IMR-90 (cell line): ENCODE data around the gene PARVG. TPM values are rescaled to one million over a fixed set of nuclear protein-coding genes. Genes with fewer than 3 reads are reported as not detected.

Experiments
- ATAC-seq: fragments of 200-7000 bp; cut with Tn5 transposase; 2 replicates; pipeline ENCODE4 v1.9.1; 2020; ENCODE audit warnings: low read depth, mild to moderate bottlenecking, moderate library complexity
- BruUV-seq: library from RNA; stranded (reverse); fragments of 400-500 nt; replicated peaks from 2 replicates; lab custom pipeline; 2021; lab: Mats Ljungman, UMichigan
- CTCF ChIA-PET: fragments of 300-600 bp; formaldehyde crosslinking; extraction: SDS; loops from one replicate; lab custom pipeline; 2021; ENCODE audit warnings: antibody characterized with exemption; lab: Yijun Ruan, JAX
- POLR2A ChIA-PET: fragments of 300-600 bp; sonication (Branson Sonifier 250); formaldehyde crosslinking; loops from one replicate; lab custom pipeline; 2022; ENCODE audit warnings: antibody characterized with exemption; ENCODE audit not compliant: unreplicated experiment; lab: Charles Lee
- DNase-seq: peaks from one replicate; pipeline ENCODE4 v3.0.0; 2013
- H2AFZ ChIP-seq: replicated peaks from 2 replicates; pipeline ENCODE3; 2013; ENCODE audit warnings: low read length, mild to moderate bottlenecking; ENCODE audit not compliant: poor library complexity
- H2AK5ac ChIP-seq: 2 replicates; pipeline ENCODE4 v1.6.1; 2013; ENCODE audit warnings: low read depth, low read length, inconsistent platforms
- H2AK9ac ChIP-seq: replicated peaks from 2 replicates; pipeline ENCODE3; 2013; ENCODE audit warnings: mild to moderate bottlenecking, low read depth, low read length, moderate library complexity; ENCODE audit not compliant: poor library complexity
- H2BK120ac ChIP-seq: 2 replicates; pipeline ENCODE4 v1.6.1; 2013; ENCODE audit warnings: low read depth, low read length, inconsistent platforms
- H2BK15ac ChIP-seq: 3 replicates; pipeline ENCODE4 v1.6.1; 2013; ENCODE audit warnings: low read depth, low read length, inconsistent platforms
- H2BK20ac ChIP-seq: 2 replicates; pipeline ENCODE4 v1.6.1; 2013; ENCODE audit warnings: low read depth, mild to moderate bottlenecking, inconsistent platforms, low read length, moderate library complexity
- H2BK5ac ChIP-seq: 2 replicates; pipeline ENCODE4 v1.6.1; 2013; ENCODE audit warnings: mild to moderate bottlenecking, low read depth, low read length, inconsistent platforms; ENCODE audit not compliant: poor library complexity, severe bottlenecking
- H3K14ac ChIP-seq: replicated peaks from 2 replicates; pipeline ENCODE4 v1.6.1; 2013; ENCODE audit warnings: low read depth, low read length, inconsistent platforms
- H3K18ac ChIP-seq: 2 replicates; pipeline ENCODE4 v1.6.1; 2013; ENCODE audit warnings: low read depth, low read length, control low read depth
- H3K23ac ChIP-seq: 2 replicates; pipeline ENCODE4 v1.6.1; 2013; ENCODE audit warnings: low read depth, low read length, inconsistent platforms
- H3K27ac ChIP-seq: 2 replicates; pipeline ENCODE4 v1.5.1; 2013; ENCODE audit warnings: mild to moderate bottlenecking, control low read depth, low read length; ENCODE audit not compliant: insufficient read depth
- H3K27me3 ChIP-seq: 2 replicates; pipeline ENCODE4 v1.6.1; 2013; ENCODE audit warnings: low read length; ENCODE audit not compliant: control insufficient read depth, insufficient read depth
- H3K36me3 ChIP-seq: 2 replicates; pipeline ENCODE4 v1.6.1; 2013; ENCODE audit warnings: low read length, mixed read lengths; ENCODE audit not compliant: control insufficient read depth, insufficient read depth
- H3K4ac ChIP-seq: 2 replicates; pipeline ENCODE4 v1.6.1; 2013; ENCODE audit warnings: low read depth, low read length, inconsistent platforms
- H3K4me1 ChIP-seq: 2 replicates; pipeline ENCODE4 v1.6.1; 2013; ENCODE audit warnings: low read length, mixed read lengths; ENCODE audit not compliant: control insufficient read depth, insufficient read depth
- H3K4me2 ChIP-seq: 2 replicates; pipeline ENCODE4 v1.6.1; 2013; ENCODE audit warnings: low read depth, mild to moderate bottlenecking, control low read depth, low read length, moderate library complexity
- H3K4me3 ChIP-seq: 2 replicates; pipeline ENCODE4 v1.5.1; 2013; ENCODE audit warnings: low read depth, mild to moderate bottlenecking, control low read depth, low read length, moderate library complexity; ENCODE audit not compliant: insufficient read depth
- H3K56ac ChIP-seq: 2 replicates; pipeline ENCODE4 v1.6.1; 2013; ENCODE audit warnings: low read length, inconsistent platforms; ENCODE audit not compliant: insufficient read depth; ENCODE audit errors: extremely low read depth
- H3K79me1 ChIP-seq, 2 experiments: 2 replicates each; pipeline ENCODE4 v1.6.1; 2013; ENCODE audit warnings: low read length in 2 of 2, inconsistent platforms in 1 of 2, low read depth in 1 of 2
- H3K9ac ChIP-seq: 2 replicates; pipeline ENCODE4 v1.6.1; 2013; ENCODE audit warnings: low read depth, low read length, control low read depth
- H3K9me1 ChIP-seq: 2 replicates; pipeline ENCODE4 v1.6.1; 2013; ENCODE audit warnings: low read length, inconsistent platforms; ENCODE audit not compliant: insufficient read depth
- H3K9me3 ChIP-seq: 2 replicates; pipeline ENCODE4 v1.6.1; 2013; ENCODE audit warnings: low read length; ENCODE audit not compliant: control insufficient read depth, insufficient read depth
- H4K20me1 ChIP-seq: 2 replicates; pipeline ENCODE4 v1.6.1; 2013; ENCODE audit warnings: low read length, inconsistent platforms; ENCODE audit not compliant: insufficient read depth
- H4K5ac ChIP-seq: 2 replicates; pipeline ENCODE4 v1.6.1; 2013; ENCODE audit warnings: mild to moderate bottlenecking, low read depth, low read length, control low read depth
- H4K8ac ChIP-seq, 2 experiments: 2 replicates each; pipeline ENCODE4 v1.6.1; 2013; ENCODE audit warnings: low read depth in 2 of 2, low read length in 2 of 2, control low read depth in 1 of 2, inconsistent platforms in 1 of 2
- H4K91ac ChIP-seq: 2 replicates; pipeline ENCODE4 v1.6.1; 2013; ENCODE audit warnings: low read depth, low read length, inconsistent platforms; ENCODE audit not compliant: insufficient read depth
- MAFK ChIP-seq: IDR thresholded peaks from 2 replicates; pipeline ENCODE4 v1.6.1; 2012; ENCODE audit warnings: low read depth, low read length, improper control_type of control experiment
- MXI1 ChIP-seq: IDR thresholded peaks from 2 replicates; pipeline ENCODE4 v1.6.1; 2012; ENCODE audit warnings: low read depth, mild to moderate bottlenecking, low read length, moderate library complexity, borderline replicate concordance
- NFE2L2 ChIP-seq: fragments of 150-350 bp; IDR thresholded peaks from 2 replicates; pipeline ENCODE4 v1.6.1; 2016; ENCODE audit warnings: low read depth, mild to moderate bottlenecking, low read length
- RAD21 ChIP-seq: IDR thresholded peaks from 2 replicates; pipeline ENCODE4 v1.6.1; 2012; ENCODE audit warnings: low read length, improper control_type of control experiment
- WGBS, 2 experiments: methylation state at CpG; one replicate each; pipeline versions ENCODE4 v1.1.5 to v1.1.7; 2013; ENCODE audit warnings: missing lambda C conversion rate in 2 of 2; ENCODE audit not compliant: insufficient read length in 1 of 2; ENCODE audit errors: extremely low coverage in 2 of 2; 5-methylcytosine and 5-hydroxymethylcytosine counted together
- dilution Hi-C: fragments of 300-500 bp; cut with HindIII; formaldehyde crosslinking; loops from one replicate; pipeline ENCODE4 v1.14.3; 2018; ENCODE audit warnings: low sequenced_read_pairs; ENCODE audit not compliant: unreplicated experiment
- in situ Hi-C: fragments of 300-500 bp; cut with MboI; formaldehyde crosslinking; loops from 3 replicates; pipeline ENCODE4 v1.14.3; 2019; ENCODE audit warnings: low sequenced_read_pairs, inconsistent platforms, mixed read lengths
- intact Hi-C: fragments of 100-400 bp; cut with micrococcal nuclease; formaldehyde crosslinking; loops from 2 replicates; pipeline ENCODE4 v1.10.0; 2022
- polyA plus RNA-seq, 3 experiments: library from polyadenylated mRNA; depleted of rRNA; stranded (reverse); fragments of >200 nt; gene quantifications; 2 replicates each; pipeline ENCODE4 v1.2.3, GENCODE V29; 2012; ENCODE audit warnings: low replicate concordance in 1 of 3
- total RNA-seq: library from RNA; depleted of rRNA; stranded (reverse); fragments of >200 nt; gene quantifications from 2 replicates; pipeline ENCODE4 v1.2.3, GENCODE V29; 2012
- TF ChIP-seq, protein P1 (sequence below): fragments of 150-350 bp; IDR thresholded peaks from 2 replicates; pipeline ENCODE4 v1.6.1; 2016; ENCODE audit warnings: low read depth, mild to moderate bottlenecking, low read length, moderate library complexity, borderline replicate concordance

PARVG gene
- total and polyA plus RNA-seq, 2 of the 4 experiments (the other 2 are of a cell fraction) = not detected

DNA sequence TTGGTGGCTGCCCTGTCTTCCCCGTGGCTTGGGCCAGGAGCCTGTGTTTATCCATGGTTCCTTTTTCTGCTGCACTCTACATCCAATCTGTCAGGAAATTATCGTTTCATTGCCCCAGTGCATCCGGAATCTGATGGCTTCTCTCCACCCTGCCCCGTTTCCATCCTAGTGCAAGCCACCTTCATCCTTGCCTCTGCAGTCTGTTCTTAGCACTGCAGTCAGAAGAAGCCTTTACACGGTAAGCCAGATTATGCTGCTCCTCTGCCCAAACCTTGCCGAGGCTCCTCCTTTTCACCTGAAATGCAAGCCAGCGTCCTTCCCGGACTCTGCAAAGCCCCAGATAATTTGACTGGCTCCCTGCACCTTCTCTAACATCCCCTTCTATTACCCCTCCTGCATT is 45.1 kb downstream of the PARVG start:
- BruUV-seq = no TSS peak
- no peak overlapping the region for H2AK9ac ChIP-seq

More for the DNA sequence above, 45.1 kb downstream of the PARVG start:
- CTCF ChIA-PET = no interaction called here
- Histone ChIP-seq H3K27me3 (peaks cover 27% of the 10 kb centered on the region), H3K56ac (no peak overlapping the region), H2BK5ac (no peak overlapping the region), H2AK5ac (no peak overlapping the region), H2AFZ (no peak overlapping the region), H3K9ac (no peak overlapping the region), H2BK15ac (no peak overlapping the region), H4K8ac (no peak overlapping the region), H3K4me1 (no peaks in the 10 kb centered on the region), H3K18ac (no peak overlapping the region), H3K9me3 (peaks cover 16% of the 10 kb centered on the region), H3K23ac (no peak overlapping the region), H4K91ac (no peak overlapping the region), H2BK20ac (no peak overlapping the region), H3K4ac (no peak overlapping the region), H3K4me3 (no peak overlapping the region), H2BK120ac (no peak overlapping the region), H3K79me1 (no peaks in the 10 kb centered on the region), H3K14ac (no peak overlapping the region), H4K20me1 (no peaks in the 10 kb centered on the region), H3K4me2 (no peak overlapping the region), H3K9me1 (no peaks in the 10 kb centered on the region), H3K36me3 (no peaks in the 10 kb centered on the region), H3K27ac (no peak overlapping the region), H4K5ac (no peak overlapping the region)
- dilution Hi-C loops (no loop called here), in situ Hi-C loops (no loop called here), intact Hi-C loops (no loop called here)
- TF ChIP-seq MAFK (no peak), RAD21 (no peak), MXI1 (no peak), NFE2L2 (no peak)
- TF ChIP-seq, protein P1, sequence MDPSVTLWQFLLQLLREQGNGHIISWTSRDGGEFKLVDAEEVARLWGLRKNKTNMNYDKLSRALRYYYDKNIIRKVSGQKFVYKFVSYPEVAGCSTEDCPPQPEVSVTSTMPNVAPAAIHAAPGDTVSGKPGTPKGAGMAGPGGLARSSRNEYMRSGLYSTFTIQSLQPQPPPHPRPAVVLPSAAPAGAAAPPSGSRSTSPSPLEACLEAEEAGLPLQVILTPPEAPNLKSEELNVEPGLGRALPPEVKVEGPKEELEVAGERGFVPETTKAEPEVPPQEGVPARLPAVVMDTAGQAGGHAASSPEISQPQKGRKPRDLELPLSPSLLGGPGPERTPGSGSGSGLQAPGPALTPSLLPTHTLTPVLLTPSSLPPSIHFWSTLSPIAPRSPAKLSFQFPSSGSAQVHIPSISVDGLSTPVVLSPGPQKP = no peak
- POLR2A ChIA-PET = no interaction called here
- DNase-seq (no peak), ATAC-seq (no peak)
- WGBS, 2 experiments = 41% methylated on average over 6 of the region's 8 CpGs; no CpG with 5 or more reads in 1 of the 2 experiments
